OCI-LY3 (cell line): ENCODE data around the gene IL1RAPL1.
A peak's percentile ranks its signal among the peaks of the same experiment; 100 is the strongest.

Experiments
- H2AFZ ChIP-seq: fragments of 200-600, 300-600 bp; shearing (Covaris generic); 2 replicates; pipeline ENCODE4 v1.6.0; 2014; ENCODE audit warnings: antibody characterized with exemption, low read depth, low read length
- H3K27ac ChIP-seq: fragments of 200-600, 300-600 bp; sonication (generic); 2 replicates; pipeline ENCODE4 v1.5.1; 2014; ENCODE audit warnings: mild to moderate bottlenecking, low read length, moderate library complexity, mixed read lengths
- H3K27me3 ChIP-seq: fragments of 200-600, 300-600 bp; sonication (generic); 2 replicates; pipeline ENCODE4 v1.6.1; 2014; ENCODE audit warnings: low read depth, low read length, mixed read lengths
- H3K36me3 ChIP-seq: fragments of 200-600, 300-600 bp; sonication (generic); replicated peaks from 2 replicates; pipeline ENCODE3; 2014; ENCODE audit warnings: low read depth, low read length, mixed read lengths
- H3K4me1 ChIP-seq: fragments of 300-600, 200-600 bp; sonication (generic); 2 replicates; pipeline ENCODE4 v1.6.1; 2014; ENCODE audit warnings: low read length, mixed read lengths
- H3K4me2 ChIP-seq: fragments of 200-600, 300-600 bp; sonication (generic); 2 replicates; pipeline ENCODE4 v1.6.1; 2014; ENCODE audit warnings: low read length, mixed read lengths
- H3K4me3 ChIP-seq: fragments of 300-600, 200-600 bp; sonication (generic); 2 replicates; pipeline ENCODE4 v1.5.1; 2014; ENCODE audit warnings: antibody characterized with exemption, mild to moderate bottlenecking, low read length, moderate library complexity
- H3K79me2 ChIP-seq: fragments of 300-600, 200-600 bp; shearing (Covaris generic); 2 replicates; pipeline ENCODE4 v1.6.1; 2014; ENCODE audit warnings: mild to moderate bottlenecking, low read length, mixed read lengths
- H3K9ac ChIP-seq: fragments of 300-600, 200-600 bp; shearing (Covaris generic); 2 replicates; pipeline ENCODE4 v1.6.0; 2014; ENCODE audit warnings: mild to moderate bottlenecking, low read length, moderate library complexity
- H3K9me3 ChIP-seq: fragments of 200-600, 300-600 bp; shearing (Covaris generic); 2 replicates; pipeline ENCODE4 v1.6.1; 2014; ENCODE audit warnings: low read length, mixed read lengths; ENCODE audit not compliant: insufficient read depth
- H4K20me1 ChIP-seq: fragments of 200-600, 300-600 bp; sonication (generic); 2 replicates; pipeline ENCODE4 v1.6.1; 2016; ENCODE audit warnings: low read length, mixed read lengths; ENCODE audit not compliant: insufficient read depth
- CTCF ChIP-seq: fragments of 200-600, 300-600 bp; sonication (generic); IDR thresholded peaks from 2 replicates; pipeline ENCODE4 v1.5.1; 2014; ENCODE audit warnings: antibody characterized with exemption, low read length, low read depth
- EZH2phosphoT487 ChIP-seq: fragments of 200-600 bp; shearing (Covaris generic); IDR thresholded peaks from 2 replicates; pipeline ENCODE4 v1.6.1; 2018; ENCODE audit warnings: antibody characterized with exemption, mixed run types, low read depth

Gene IL1RAPL1

GRCh38 chrX:29687687-29688086, 1100.4 kb downstream of the IL1RAPL1 start:
- TF ChIP-seq EZH2phosphoT487 (no peak), CTCF (peak; percentile 38)
- no peak overlapping the region for H3K4me2 ChIP-seq

GRCh38 chrX:29690061-29690460, 1102.8 kb downstream of the IL1RAPL1 start:
- no peaks in the 10 kb centered on the region for H4K20me1 ChIP-seq
- no peak overlapping the region for H3K4me3 ChIP-seq
- no peaks in the 10 kb centered on the region for H3K4me1 ChIP-seq
- no peak overlapping the region for H3K9ac ChIP-seq
- no peaks in the 10 kb centered on the region for H3K27me3 ChIP-seq
- H3K27ac ChIP-seq = no peak overlapping the region
- H2AFZ ChIP-seq = no peak overlapping the region
- no peak for TF ChIP-seq EZH2phosphoT487
- no peaks in the 10 kb centered on the region for H3K9me3 ChIP-seq
- H3K4me2 ChIP-seq = no peak overlapping the region
- no peaks in the 10 kb centered on the region for H3K36me3 ChIP-seq
- H3K79me2 ChIP-seq = no peaks in the 10 kb centered on the region

More at GRCh38 chrX:29687687-29688086, 1100.4 kb downstream of the IL1RAPL1 start:
- no peaks in the 10 kb centered on the region for H3K27me3 ChIP-seq
- H3K4me1 ChIP-seq = no peaks in the 10 kb centered on the region
- no peak overlapping the region for H3K4me3 ChIP-seq
- H3K27ac ChIP-seq = no peak overlapping the region
- no peaks in the 10 kb centered on the region for H3K79me2 ChIP-seq
- H3K9ac ChIP-seq = no peak overlapping the region
- H2AFZ ChIP-seq = no peak overlapping the region
- H3K36me3 ChIP-seq = no peaks in the 10 kb centered on the region
- H3K9me3 ChIP-seq = no peaks in the 10 kb centered on the region
- no peaks in the 10 kb centered on the region for H4K20me1 ChIP-seq

GRCh38 chrX:29691044-29691443, 1103.8 kb downstream of the IL1RAPL1 start:
- no peaks in the 10 kb centered on the region for H3K9me3 ChIP-seq
- no peaks in the 10 kb centered on the region for H3K36me3 ChIP-seq
- no peaks in the 10 kb centered on the region for H3K4me1 ChIP-seq
- TF ChIP-seq CTCF (no peak), EZH2phosphoT487 (no peak)
- no peak overlapping the region for H3K27ac ChIP-seq
- H3K9ac ChIP-seq = no peak overlapping the region
- no peaks in the 10 kb centered on the region for H3K27me3 ChIP-seq
- H4K20me1 ChIP-seq = no peaks in the 10 kb centered on the region
- H3K79me2 ChIP-seq = no peaks in the 10 kb centered on the region
- no peak overlapping the region for H3K4me2 ChIP-seq
- no peak overlapping the region for H2AFZ ChIP-seq
- H3K4me3 ChIP-seq = no peak overlapping the region

- Histone ChIP-seq H3K27me3 (no peaks in the 10 kb centered on the region), H3K9me3 (no peaks in the 10 kb centered on the region)
- TF ChIP-seq CTCF = no peak
- TF ChIP-seq EZH2phosphoT487 = no peak
These were observed 1106.7 kb downstream of the IL1RAPL1 start for GRCh38 chrX:29693912-29694311.

GRCh38 chrX:29699239-29699638, 1112.0 kb downstream of the IL1RAPL1 start:
- H3K27ac ChIP-seq = no peak overlapping the region
- no peaks in the 10 kb centered on the region for H3K4me1 ChIP-seq
- no peak overlapping the region for H3K4me2 ChIP-seq
- no peaks in the 10 kb centered on the region for H3K9me3 ChIP-seq
- no peak overlapping the region for H2AFZ ChIP-seq
- no peaks in the 10 kb centered on the region for H3K27me3 ChIP-seq
- no peak for TF ChIP-seq CTCF
- no peaks in the 10 kb centered on the region for H3K36me3 ChIP-seq
- H3K79me2 ChIP-seq = no peaks in the 10 kb centered on the region
- no peaks in the 10 kb centered on the region for H4K20me1 ChIP-seq
- no peak overlapping the region for H3K4me3 ChIP-seq
- H3K9ac ChIP-seq = no peak overlapping the region

More at GRCh38 chrX:29693912-29694311, 1106.7 kb downstream of the IL1RAPL1 start:
- H3K9ac ChIP-seq = no peak overlapping the region
- H3K79me2 ChIP-seq = no peaks in the 10 kb centered on the region
- no peaks in the 10 kb centered on the region for H3K4me1 ChIP-seq
- H3K4me2 ChIP-seq = no peak overlapping the region
- no peak overlapping the region for H2AFZ ChIP-seq
- no peak overlapping the region for H3K27ac ChIP-seq
- no peaks in the 10 kb centered on the region for H3K36me3 ChIP-seq
- H3K4me3 ChIP-seq = no peak overlapping the region
- H4K20me1 ChIP-seq = no peaks in the 10 kb centered on the region
